Activated CD4-positive, CD25-positive, alpha-beta regulatory T cell treated with anti-CD3 and anti-CD28 coated beads, Interleukin-2, amount 50 U/mL, for 24 hours (primary cell): Measurements from ENCODE around the gene RIPOR2.
"Not testable (repeated sequence)": the region's sequence is repeated elsewhere in the genome, so short reads cannot be mapped to it uniquely, and the experiment has no call there.

Experiments
- ATAC-seq, 2 donors: fragments of 150-1000 bp; cut with Tn5 transposase; one replicate each; pipeline ENCODE4 v1.10.0; 2021; ENCODE audit warnings: mild to moderate bottlenecking in 1 of 2, moderate library complexity in 1 of 2

The RIPOR2 gene

DNA sequence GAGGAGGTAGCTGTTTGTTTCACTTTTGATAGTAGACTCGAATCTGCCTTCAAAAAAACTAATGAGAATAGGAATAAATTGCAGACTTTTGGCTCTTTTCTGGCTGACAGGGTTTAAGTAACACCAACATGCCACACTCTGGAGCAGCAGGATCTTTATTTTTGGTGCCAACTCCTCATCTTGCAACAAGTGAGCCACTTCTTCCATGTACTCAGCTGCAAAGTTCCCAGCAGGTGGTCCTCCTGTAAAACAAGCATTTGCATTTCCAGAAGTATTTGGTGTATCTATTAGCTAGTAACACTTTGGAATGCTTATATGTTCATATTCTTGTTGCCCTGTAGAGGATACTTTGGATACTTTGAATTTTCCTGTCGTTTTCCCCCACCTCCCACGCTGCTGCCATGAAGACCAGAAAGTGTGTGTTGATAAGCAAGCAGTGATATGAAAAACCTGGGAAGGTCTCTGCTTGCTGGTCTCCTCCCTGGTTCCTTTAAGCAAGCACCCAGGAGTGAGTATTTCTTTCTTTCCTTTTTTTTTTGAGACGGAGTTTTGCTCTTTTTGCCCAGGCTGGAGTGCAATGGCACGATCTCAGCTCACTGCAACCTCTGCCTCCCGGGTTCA, 138.1 kb downstream of the RIPOR2 start:
- no peak for ATAC-seq

DNA sequence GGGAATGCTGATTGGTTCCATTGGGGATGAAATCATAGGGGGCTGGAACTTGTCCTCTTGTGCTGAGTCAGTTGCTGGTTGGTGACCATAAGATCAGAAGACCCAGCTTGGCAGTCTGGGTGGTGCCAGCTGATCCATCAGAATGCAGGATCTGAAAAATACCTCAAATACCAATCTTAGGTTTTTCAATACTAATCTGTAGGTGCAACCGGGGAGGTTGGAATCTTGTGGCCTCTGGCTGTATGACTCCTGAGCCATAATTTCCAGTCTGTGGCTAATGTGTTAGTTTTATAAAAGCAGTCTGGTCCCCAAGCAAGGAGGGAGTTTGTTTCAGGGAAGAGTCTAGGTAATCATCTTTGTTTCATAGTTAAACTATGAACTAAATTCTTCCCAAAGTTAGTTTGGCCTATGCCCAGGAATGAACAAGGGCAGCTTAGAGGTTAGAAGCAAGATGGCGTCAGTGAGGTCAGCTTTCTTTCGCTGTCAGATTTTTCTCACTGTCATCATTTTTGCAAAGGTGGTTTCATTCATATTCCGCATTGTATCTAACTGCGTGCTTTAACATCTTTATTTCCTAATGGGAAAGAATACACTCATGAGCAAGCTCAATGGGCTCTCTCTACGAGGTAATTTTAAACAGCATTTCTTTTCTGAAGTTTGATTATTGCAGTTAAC, 139.0 kb downstream of the RIPOR2 start:
- no peak for ATAC-seq

DNA sequence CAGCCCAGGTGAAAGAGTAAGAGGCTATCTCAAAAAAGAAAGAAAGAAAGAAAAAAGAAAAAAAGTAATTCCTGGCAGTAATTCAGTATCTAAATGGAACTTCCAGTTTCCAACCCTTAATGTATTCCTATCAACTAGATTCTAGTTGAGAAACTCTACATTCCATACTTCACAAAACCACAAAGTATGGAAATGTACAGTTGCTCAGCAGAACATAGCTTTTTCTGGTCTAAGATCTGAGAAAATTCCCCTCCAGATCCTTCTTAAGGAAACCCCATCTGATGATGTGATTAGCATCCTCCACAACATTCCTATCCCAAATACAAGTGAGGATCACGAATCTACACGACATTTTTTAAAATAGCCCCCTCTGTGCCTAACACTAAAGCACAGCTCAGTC, 140.7 kb downstream of the RIPOR2 start:
- no peak for ATAC-seq

DNA sequence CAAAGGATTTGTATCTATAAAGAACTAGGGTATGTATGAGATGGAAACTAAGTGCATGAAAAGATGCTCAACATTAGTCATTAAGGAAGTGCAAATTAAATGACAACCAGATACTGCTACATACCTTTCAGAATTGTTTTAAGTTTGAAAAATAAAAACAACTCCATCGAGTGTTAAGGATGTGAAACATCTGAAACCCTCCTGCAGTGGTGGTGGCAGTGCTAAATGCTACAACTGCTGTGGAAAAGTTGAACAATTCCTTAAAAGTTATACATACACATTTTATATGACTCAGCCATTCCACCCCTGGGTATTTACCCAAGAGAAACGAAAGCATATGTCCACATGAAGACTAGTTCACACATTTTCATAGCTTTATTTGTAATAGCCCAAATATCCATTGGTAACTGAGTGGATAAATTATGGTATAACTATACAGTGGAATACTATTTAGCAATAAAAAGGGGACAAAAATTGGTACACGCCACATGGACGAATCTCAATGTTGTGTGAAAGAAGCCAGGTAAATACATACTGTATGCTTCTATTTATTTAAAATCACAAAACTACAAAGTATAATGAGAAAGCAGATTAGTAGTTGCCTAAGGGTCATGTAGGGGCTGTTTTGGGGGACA, 147.6 kb downstream of the RIPOR2 start:
- ATAC-seq: peak; percentile 63 to 83

DNA sequence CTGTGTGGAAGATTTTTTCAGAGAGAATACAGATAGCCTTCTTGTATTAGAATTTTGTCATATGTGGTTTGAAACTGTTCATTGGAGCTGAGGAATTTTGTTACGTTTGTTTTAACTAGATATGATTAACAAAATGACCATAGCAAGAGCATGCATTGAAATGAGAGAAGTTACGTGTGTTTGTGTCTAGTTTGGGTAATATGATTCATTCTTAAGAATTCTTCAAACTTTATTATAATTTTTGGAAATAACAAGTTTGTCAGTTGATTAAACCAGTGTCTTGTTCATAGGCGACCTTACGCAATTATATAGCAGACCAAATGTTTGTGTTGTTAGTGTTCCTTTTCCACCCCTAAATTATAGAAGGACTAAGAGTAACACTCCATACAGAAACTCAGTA, 155.6 kb downstream of the RIPOR2 start:
- no peak for ATAC-seq

DNA sequence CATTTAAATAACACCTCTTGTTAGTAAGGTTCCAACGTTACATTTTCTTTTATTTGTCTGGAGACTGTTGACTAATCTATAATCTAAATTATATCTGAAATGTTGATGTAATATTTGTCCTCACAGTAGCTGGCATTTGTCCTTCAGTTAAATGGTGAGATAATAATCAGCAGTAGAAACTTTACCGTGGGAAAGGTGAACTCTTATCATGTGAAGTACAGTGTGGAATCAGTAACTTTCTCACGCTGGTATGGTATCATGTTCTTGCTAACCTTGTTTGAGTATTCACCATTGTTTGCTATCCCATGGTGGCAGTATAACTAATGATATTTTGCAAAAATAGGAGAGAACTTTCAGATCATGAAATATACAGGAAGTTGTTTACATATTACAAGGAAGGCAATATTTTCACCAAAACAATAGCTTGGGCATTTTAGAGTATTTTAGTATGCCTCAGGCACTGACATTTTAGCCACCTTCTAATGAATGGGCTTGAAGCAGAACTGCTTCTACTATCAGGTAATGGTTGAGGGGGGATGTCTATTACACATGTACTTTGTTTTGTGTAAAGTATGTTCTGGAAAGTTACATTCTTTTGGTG, 156.2 kb downstream of the RIPOR2 start:
- ATAC-seq: no peak

DNA sequence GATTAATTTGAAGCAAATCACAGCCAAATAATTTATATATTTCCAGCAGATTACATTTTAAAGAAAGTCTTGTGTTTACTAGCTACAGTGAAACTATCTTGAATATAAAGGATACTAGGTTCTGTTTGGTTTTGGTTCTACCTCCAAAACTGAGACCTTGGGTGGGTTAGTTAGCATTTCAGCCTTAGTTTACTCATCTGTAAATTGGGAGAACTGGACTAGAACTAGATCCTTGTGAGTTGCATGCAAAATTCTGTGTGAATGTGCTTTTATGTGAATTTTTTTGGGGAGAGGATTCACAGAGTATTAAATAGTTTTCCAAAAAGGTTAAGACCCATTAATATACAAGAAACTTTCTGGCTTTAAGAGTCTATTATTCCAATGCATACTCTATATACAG, 156.9 kb downstream of the RIPOR2 start:
- ATAC-seq: no peak

DNA sequence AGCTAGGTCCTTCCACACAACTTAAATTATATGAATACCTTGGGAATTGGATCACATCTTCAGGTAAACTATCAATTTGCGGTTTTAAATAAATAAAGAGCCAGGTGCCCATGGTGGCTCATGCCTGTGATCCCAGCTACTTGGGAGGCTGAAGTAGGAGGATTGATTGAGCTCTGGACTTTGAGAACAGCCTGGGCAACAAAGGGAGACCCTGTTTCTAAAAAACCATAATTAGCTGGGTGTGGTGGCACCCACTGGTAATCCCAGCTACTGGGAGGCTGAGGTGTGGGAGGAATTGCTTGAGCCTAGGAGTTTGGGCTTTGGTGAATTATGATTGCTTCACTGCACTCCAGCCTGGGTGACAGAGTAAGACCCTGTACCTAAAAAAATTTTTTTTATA, 157.6 kb downstream of the RIPOR2 start:
- no peak for ATAC-seq

DNA sequence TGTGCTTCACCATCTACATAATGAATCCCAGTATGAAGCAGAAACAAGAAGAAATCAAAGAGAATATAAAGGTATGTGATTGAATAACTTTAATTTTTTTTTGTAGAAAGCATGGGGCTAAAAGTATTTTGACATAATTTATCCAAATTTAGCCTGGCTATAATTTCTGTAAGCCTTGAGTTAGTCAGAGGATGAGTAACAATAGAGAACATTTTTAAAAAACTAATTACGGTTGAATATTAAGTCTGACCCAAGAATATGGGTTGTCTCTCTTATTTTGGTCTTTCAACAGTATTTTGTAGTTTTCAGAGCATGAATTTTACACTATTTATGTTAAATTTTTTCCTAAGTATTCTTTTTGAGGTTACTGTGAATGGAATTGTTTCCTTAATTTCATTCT, 158.5 kb downstream of the RIPOR2 start:
- ATAC-seq: no peak

DNA sequence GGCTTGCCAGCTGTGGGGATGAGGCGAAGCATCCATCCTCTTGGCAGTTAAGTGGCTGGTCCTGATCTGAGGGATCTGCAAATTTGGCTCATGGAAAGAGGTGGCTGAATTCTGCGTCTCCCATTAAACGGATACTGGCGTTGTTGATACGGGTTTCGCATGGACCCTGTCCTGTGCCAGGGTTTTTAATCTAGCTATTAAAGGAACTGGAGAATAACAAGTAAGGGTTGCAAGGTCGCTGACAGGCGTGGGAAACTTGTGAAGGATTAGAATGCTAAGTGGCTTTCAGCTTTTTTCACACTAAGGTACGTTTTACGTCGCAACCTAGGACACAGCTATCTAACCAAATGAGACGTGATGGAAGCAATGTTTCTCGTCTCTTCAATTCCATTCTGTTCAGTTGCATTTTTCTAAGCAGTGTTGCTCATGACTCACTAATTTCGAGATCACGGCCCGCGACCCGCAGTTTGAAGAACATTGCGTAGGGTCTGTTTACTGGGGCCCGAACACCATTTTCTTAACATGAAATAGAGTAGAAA, 160.2 kb downstream of the RIPOR2 start:
- ATAC-seq: peak; percentile 18 to 27

DNA sequence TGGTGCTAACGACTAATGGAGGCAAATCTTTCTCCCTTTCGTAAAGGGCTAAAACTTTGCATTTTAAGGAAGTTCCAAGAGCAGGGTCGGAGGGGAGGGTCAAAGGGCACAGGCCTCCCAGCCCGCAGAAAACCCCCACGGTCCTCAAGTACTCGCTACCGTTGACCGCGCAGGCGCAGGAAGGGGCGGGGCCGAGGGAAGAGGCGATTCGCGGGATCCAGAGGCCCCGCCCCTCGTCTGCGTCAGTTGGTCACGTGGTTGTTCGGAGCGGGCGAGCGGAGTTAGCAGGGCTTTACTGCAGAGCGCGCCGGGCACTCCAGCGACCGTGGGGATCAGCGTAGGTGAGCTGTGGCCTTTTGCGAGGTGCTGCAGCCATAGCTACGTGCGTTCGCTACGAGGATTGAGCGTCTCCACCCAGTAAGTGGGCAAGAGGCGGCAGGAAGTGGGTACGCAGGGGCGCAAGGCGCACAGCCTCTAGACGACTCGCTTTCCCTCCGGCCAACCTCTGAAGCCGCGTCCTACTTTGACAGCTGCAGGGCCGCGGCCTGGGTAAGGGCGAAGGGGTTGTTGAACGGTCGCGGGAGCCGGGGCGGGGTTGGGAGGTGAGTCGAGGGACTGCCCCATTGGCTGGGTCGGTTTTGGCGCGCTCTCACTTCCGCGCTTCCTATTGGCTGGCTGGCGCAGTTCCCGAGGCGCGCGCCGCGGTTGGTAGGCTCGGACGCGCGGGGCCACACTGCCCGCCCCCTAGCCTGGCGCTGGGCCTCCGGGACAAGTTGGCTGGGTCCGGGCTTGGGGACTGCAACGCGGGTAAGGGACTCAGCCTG, 160.9 kb downstream of the RIPOR2 start, which contains the start of gene GMNN:
GMNN (plus strand) TSS at position 242 of the 824 bp plus-strand sequence. CDS start 2,310 bp downstream, outside the sequence.
- ATAC-seq: peak; percentile 95 to 97

DNA sequence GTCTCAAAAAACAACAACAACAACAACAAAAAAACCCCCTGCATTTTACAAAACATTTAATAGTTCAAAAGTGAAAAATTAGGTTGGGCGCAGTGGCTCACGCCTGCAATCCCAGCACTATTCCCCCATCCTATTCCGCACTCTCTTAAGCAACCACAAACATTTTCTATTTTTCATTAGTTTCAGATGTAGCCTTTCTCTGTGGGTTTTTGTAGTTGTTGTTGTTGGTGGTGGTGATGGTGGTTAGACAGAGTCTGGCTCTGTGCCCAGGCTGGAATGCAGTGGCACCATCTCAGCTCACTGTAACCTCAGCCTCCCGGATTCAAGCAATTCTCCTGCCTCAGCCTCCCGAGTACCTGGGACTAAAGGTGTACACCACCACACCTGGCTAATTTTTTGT, 167.4 kb downstream of the RIPOR2 start:
- no peak for ATAC-seq

DNA sequence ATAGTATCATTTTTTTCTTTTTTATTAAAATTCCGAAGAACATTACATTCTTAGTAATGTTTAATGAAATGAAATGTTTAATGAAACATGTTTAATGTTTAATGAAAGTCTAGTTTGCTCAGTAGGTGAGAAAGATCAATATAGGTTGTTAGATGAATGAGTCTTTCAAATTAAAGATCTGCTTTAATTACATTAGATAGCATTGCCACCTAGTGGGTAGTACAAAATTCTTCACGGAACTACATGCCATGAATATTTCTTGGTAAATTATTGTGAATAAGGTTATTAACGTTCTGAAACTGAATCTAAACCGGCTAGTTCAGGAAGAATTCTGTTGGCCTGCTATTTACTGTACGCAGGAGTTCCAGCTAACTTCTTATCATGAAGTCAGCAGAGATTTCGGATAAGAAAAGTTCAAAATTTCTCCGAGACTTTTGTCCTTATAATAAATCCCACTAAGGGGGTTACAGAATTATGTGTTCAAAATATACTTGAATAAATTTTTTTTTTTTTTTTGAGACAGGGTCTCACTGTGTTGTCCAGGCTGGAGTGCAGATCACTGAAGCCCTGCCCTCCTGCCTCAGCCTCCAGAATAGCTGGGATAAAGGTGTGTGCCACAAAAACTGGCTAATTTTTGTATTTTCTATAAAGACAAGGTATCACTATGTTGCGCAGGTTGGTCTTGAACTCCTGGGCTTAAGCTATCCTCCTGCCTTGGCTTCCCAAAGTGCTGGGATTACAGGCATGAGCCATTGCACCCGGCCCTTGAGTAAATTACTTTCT, 168.9 kb downstream of the RIPOR2 start:
- peak in 1 of 2 donors; percentile 64 for ATAC-seq

DNA sequence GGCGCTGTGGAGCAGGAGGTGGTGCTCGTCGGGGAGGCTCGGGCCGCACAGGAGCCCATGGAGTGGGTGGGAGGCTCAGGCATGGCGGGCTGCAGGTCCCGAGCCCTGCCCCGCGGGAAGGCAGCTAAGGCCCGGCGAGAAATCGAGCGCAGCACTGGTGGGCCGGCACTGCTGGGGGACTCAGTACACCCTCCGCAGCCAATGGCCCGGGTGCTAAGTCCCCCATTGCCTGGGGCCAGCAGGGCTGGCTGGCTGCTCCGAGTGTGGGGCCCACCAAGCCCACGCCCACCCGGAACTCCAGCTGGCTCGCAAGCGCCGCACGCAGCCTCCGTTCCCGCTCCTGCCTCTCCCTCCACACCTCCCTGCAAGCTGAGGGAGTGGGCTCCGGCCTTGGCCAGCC, 169.8 kb downstream of the RIPOR2 start:
- not testable (repeated sequence) for ATAC-seq

DNA sequence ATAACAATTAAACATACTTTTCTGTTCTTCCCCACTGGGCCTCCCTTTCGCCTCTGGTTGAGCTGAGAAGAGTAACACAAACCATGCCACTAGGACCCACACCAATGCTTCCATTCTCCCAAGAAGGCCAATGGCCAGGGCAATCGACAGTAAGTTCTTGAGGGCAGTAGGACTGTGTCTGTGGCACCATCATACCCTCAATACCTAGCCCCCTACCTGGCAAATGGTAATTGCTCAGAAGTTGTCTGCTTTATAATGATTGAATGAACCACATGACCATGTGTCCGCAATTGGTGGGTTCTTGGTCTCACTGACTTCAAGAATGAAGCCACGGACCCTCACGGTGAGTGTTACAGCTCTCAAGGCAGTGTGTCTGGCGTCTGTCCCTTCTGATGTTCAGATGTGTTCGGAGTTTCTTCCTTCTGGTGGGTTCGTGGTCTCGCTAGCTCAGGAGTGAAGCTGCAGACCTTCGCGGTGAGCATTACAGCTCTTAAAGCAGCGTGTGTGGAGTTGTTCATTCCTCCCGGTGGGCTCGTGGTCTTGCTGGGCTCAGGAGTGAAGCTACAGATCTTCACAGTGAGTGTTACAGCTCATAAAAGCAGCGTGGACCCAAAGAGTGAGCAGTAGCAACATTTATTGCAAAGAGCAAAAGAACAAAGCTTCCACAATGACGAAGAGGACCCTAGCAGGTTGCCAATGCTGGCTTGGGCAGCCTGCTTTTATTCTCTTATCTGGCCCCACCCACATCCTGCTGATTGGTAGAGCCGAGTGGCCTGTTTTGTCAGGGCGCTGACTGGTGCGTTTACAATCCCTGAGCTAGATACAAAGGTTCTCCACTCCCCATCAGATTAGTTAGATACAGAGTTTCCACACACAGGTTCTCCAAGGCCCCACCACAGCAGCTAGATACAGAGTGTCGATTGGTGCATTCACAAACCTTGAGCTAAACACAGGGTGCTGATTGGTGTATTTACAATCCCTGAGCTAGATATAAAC, 170.6 kb downstream of the RIPOR2 start:
- ATAC-seq: not testable (repeated sequence)

DNA sequence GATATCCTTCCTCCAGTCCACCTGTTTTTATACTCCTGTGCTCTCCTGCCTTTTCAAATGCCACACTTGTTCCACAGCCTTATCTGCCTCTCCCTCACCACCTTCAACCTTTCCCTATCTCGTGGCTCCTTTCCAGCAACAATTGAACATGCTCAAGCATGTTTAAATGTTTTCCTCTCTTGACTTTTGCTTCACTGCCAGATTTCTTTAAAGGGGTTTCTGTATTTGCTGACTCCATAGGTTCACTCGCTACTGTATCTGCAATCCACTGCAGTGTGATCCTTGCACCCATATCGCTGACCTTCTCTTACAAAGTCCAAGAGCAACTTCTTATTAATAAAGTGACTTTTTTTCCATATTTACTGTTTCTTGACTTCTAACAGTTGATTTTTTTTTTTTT, 172.2 kb downstream of the RIPOR2 start:
- no peak for ATAC-seq

DNA sequence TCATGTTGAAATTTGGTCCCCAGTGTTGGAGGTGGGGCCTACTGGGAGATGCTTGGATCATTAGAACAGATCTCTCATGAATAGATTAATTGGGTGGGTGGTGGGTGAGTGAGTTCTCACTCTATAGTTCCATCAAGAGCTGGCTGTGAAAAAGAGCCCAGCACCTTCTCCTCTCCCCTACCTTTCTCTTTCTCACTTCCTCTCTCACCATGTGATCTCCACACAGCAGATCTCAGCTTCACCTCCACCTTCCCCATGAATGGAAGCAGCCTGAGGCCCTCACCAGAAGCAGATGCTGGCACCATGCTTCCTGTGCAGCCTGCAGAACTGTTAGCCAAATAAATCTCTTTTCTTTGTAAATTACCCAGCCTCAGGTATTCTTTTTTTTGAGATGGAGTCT, 173.9 kb downstream of the RIPOR2 start:
- ATAC-seq: no peak

DNA sequence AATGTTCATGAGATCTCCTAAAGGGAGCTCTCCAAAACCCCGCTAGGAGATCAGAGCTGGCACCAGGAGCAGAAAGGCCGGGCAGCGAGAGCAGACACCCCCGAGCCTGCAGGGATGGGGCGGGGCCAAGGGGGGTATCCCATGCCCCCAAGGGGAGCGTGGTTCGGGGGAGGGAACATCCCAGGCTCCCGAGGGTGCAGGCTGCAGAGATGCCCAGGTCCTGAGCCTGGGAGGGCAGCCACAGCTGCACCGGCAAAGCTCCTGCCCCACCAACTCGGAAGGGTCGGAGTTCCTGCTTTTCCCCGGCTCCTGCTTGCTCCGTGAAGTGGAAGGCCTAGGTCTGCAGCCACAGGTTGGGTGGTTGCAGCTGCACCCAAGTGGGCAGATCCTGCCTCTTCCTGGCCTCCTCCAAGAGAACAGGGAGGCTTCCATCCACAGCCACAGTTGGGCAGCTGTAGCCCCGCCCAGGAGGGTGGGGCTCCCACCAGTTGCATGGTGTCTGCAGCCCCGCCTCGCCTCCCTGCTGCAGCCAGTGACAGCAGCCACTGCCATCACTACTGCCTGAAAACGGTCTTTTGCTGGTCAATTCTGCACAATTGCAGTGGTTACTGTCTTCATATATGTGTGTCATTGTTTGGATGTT, 174.4 kb downstream of the RIPOR2 start:
- no peak for ATAC-seq

DNA sequence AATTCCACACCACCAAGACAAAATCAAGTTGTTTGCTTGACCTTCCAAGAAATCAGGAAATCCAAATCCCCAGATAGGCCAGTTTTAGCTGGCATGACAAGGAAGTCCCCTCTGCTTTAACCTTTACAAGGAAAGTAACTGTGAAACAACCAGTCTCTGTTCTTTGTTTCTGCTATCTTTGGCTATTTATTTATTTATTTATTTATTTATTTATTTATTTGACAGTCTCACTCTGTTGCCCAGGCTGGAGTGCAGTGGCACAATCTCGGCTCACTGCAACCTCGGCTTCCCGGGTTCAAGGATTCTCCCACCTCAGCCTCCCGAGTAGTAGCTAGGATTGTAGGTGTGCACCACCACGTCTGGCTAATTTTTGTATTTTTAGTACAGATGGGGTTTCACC, 175.6 kb downstream of the RIPOR2 start:
- ATAC-seq: no peak

DNA sequence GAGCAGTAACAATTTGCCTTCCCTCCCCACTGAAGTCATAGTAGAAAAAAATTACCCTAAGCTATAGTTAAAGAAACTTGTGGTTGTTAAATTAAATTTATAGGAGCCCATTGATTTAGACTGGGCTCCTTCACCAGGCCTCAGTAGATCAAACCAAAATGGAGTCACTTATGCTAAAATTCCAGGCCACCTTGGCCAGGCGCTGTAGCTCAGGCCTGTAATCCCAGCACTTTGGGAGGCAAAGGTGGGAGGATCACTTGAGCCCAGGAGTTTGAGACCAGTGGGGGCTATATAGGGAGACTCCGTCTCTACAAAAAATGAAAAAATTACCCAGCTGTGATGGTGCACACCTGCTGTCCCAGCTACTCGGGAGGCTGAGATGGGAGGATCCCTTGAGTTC, 176.0 kb downstream of the RIPOR2 start:
- ATAC-seq: no peak
